ENCODE results near the gene RIOK2.
"Not testable (repeated sequence)": the region's sequence is repeated elsewhere in the genome, so short reads cannot be mapped to it uniquely, and the experiment has no call there.

RIOK2 gene

DNA sequence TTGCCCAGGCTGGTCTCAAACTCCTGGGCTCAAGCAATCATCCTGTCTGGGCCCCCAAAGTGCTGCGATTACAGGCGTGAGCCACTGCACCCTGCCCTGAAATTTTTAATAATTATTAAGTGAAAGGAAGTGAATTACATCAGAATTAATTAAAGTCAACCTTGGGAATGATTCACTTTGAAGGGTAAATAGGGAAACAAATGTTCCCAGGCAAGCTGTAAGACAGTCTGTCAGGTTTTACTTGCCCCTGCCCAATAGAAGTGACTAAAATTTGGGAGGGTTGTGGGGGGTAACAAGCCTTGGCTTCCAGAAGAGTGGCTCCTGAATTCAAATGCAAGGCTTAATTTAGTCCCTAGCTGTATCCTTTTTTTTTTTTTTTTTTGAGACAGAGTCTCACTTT, 39.3 kb downstream of the RIOK2 start:
- TF ChIP-seq, protein P1, sequence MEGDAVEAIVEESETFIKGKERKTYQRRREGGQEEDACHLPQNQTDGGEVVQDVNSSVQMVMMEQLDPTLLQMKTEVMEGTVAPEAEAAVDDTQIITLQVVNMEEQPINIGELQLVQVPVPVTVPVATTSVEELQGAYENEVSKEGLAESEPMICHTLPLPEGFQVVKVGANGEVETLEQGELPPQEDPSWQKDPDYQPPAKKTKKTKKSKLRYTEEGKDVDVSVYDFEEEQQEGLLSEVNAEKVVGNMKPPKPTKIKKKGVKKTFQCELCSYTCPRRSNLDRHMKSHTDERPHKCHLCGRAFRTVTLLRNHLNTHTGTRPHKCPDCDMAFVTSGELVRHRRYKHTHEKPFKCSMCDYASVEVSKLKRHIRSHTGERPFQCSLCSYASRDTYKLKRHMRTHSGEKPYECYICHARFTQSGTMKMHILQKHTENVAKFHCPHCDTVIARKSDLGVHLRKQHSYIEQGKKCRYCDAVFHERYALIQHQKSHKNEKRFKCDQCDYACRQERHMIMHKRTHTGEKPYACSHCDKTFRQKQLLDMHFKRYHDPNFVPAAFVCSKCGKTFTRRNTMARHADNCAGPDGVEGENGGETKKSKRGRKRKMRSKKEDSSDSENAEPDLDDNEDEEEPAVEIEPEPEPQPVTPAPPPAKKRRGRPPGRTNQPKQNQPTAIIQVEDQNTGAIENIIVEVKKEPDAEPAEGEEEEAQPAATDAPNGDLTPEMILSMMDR (IDR thresholded peaks at IDR 0.05; ENCODE audit: low read depth, low read length) = no peak
- no peak overlapping the region for H3K4me3 ChIP-seq (replicated peaks in 1 of 2; ENCODE audit: low read depth in 2 of 2, low read length in 2 of 2)
- no peak for DNase-seq (ENCODE audit: low read depth in 2 of 2)

DNA sequence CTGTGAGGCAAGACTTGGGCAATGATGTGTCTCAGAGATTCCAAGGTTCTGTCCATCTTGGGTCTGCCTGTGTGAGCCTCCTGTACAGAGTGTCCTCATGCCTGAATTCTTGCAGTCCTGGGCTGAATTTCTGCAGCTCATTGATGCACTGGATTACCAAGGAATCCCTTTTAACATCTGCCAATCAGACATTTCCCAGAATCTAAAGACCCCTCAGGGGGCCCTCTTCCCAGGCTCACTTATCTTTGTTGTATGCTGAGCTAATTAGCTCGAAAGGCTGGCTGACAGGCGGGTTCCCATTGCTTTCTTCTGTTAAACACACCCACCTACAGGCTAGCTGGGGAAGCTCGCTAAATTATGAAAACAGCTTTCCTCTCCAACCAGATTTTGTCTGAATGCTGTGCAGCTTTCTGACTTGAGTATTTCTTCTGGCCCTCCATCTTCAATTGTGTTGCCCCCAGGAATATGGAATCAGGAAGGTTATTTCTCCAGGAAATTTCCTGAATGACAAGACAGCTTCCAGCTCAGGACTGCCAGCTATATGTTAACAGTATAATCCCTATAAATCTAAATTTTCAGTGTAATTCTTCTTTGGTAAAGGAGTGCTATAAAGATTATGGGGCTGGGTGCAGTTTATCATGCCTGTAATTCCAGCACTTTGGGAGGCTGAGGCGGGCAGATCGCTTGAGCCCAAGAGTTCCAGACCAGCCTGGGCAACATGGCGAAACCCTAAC, 40.4 kb downstream of the RIOK2 start, which contains the start of gene LIX1:
LIX1 (minus strand) TSS at position 91 of the 734 bp plus-strand sequence; CDS start at position 56, 35 bp downstream.
- H3K4me3 ChIP-seq (replicated peaks in 1 of 2; ENCODE audit: low read depth in 2 of 2, low read length in 2 of 2) = no peak within 1 kb of the TSS
- DNase-seq (ENCODE audit: low read depth in 2 of 2) = peak; percentile 56 to 58
- TF ChIP-seq, protein P1 (IDR thresholded peaks at IDR 0.05; ENCODE audit: low read depth, low read length) = peak; percentile 56

DNA sequence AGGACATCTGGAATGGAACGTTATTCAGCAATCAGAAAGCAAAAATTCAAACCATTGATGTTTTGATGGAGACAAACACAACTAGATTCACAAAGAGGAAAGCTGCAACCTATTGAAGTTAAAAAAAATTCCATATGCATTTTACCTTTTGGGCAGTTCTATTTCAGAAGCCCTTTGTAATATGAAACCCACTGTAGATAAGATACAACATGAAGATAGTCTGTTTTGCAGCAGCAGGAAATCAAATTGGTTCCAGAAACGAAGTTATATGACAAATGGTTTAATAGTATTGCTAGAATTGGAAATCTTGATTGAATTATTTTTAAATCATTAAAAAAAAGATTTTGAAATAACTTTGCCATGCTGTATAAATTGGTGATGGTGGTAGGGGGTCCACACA, 41.5 kb downstream of the RIOK2 start:
- no peak for DNase-seq (ENCODE audit: low read depth in 2 of 2)
- TF ChIP-seq, protein P1 (IDR thresholded peaks at IDR 0.05; ENCODE audit: low read depth, low read length) = no peak
- H3K4me3 ChIP-seq (replicated peaks in 1 of 2; ENCODE audit: low read depth in 2 of 2, low read length in 2 of 2) = no peak overlapping the region

DNA sequence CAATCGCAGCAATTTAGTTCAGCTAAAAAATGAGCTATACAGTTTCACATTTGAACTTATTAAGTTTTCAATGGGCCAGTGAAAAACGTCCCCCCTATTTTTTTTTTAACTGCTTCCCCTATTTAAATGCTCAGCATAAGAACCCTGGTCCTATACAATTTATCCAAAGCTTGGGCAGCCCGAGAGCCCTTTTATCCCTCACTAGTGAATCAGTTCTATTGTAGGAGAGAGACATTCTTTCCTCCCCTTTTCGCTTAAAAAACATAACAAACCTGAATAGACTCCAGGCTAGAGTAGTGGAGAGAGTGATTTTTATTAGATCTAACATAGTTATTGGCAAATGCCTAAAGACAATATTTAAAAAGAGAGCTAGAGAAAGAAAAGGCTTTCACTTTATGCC, 42.0 kb downstream of the RIOK2 start:
- no peak overlapping the region for H3K4me3 ChIP-seq (replicated peaks in 1 of 2; ENCODE audit: low read depth in 2 of 2, low read length in 2 of 2)
- no peak for DNase-seq (ENCODE audit: low read depth in 2 of 2)
- TF ChIP-seq, protein P1 (IDR thresholded peaks at IDR 0.05; ENCODE audit: low read depth, low read length) = no peak

DNA sequence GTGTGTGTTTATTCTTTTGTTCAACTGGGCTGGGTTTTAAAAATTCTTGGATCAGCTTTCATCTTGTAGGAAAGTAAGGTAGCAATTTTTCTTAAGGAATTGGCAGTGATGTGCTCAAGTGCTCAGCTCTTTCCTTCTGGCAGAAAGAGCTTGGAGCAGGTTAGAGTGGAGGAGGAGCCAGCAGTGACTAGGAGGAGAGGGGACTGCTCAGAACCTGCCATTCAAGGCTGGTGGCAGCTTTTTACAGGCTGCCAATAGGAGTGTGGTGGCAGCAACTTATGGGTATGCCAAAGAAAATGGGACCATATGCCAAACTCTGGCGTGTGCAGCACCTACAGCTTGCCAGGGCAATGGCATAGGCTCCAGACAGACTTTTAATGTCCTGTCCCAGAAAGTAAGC, 42.8 kb downstream of the RIOK2 start:
- DNase-seq (ENCODE audit: low read depth in 2 of 2); H3K4me3 ChIP-seq (replicated peaks in 1 of 2; ENCODE audit: low read depth in 2 of 2, low read length in 2 of 2): not testable (repeated sequence)

DNA sequence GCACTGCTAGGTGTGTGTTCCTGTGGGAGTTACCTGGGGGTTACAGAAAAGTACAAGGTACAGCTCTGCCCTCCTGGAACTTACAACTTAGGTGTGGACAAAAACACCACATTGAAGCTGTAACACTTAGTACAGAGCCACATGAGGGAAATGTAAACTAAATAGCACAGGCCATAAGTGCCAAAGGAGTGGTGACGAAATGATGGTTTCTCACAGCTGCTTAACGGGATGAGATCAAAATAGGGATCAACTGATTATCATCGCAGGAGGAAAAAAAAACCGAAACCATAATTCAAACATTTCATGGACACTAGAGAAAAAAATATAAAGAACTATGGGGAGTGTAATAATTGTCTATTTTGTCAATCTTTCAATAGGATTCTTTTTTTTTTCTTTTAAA, 46.6 kb downstream of the RIOK2 start:
- TF ChIP-seq, protein P1 (IDR thresholded peaks at IDR 0.05; ENCODE audit: low read depth, low read length) = no peak
- DNase-seq (ENCODE audit: low read depth in 2 of 2) = no peak
- no peak overlapping the region for H3K4me3 ChIP-seq (replicated peaks in 1 of 2; ENCODE audit: low read depth in 2 of 2, low read length in 2 of 2)

DNA sequence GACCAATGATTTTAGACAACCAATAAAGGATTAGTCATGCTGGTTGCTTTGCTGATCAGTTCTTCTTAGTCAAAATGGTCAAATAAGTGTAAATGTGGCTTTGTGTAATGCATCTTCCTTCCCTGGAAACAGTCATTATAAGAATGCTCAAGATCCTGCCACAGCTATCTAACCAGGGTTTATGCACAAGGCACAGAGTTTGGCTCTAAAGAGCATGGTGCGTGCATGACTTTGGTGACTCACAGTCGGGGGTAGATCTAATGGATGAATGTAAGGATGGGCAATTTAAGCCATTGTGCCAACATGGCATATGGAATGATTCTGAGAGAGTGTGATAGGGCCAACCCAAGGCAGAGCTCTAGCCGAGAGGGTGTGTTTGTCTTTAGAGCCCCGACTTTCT, 47.2 kb downstream of the RIOK2 start:
- DNase-seq (ENCODE audit: low read depth in 2 of 2) = no peak
- no peak overlapping the region for H3K4me3 ChIP-seq (replicated peaks in 1 of 2; ENCODE audit: low read depth in 2 of 2, low read length in 2 of 2)
- TF ChIP-seq, protein P1 (IDR thresholded peaks at IDR 0.05; ENCODE audit: low read depth, low read length) = no peak
